Measurements from ENCODE around the gene SHISA5. TPM values are rescaled to one million over a fixed set of nuclear protein-coding genes. Genes with fewer than 3 reads are reported as not detected.

Gene SHISA5
- total and polyA plus RNA-seq, 2 of the 8 experiments (the other 6 are each of a cell fraction or from before 2014, with no cell fraction given) = 196 to 315 TPM

GRCh38 chr3:48507256-48508061 is 3.5 kb upstream of the SHISA5 start (continued):
- TF ChIP-seq CHD7 (IDR thresholded peaks at IDR 0.05; ENCODE audit: insufficient replicate concordance, low read length) = no peak
- 0 out of 2 replicates have a peak, but pooled peaks have one; percentile 18 for TF ChIP-seq TAF1 (IDR thresholded peaks at IDR 0.05; ENCODE audit: low read depth, low read length)
- TF ChIP-seq YY1 (IDR thresholded peaks at IDR 0.05; ENCODE audit: low read depth, low read length) = no peak
- TF ChIP-seq RNF2 (IDR thresholded peaks at IDR 0.05; ENCODE audit: borderline replicate concordance, low read depth, low read length, missing control alignments, poor library complexity, severe bottlenecking) = no peak
- no peak for TF ChIP-seq KDM5A (IDR thresholded peaks at IDR 0.05; ENCODE audit: low read length)
- TF ChIP-seq SP2 (IDR thresholded peaks at IDR 0.05; ENCODE audit: low read length) = no peak
- TF ChIP-seq SAP30 (IDR thresholded peaks at IDR 0.05; ENCODE audit: insufficient read depth, insufficient replicate concordance, low read length) = no peak
- TF ChIP-seq ASH2L (IDR thresholded peaks at IDR 0.05; ENCODE audit: low read length) = no peak
- no peak for TF ChIP-seq POU5F1 (IDR thresholded peaks at IDR 0.05; ENCODE audit: low read depth, low read length)
- TF ChIP-seq RBBP5 (IDR thresholded peaks at IDR 0.05; ENCODE audit: borderline replicate concordance, low read depth, low read length) = no peak

All from H1 (cell line).